Activated T-cell treated with anti-CD3 and anti-CD28 coated beads, Interleukin-2, amount 50 U/mL, for 48 hours (primary cell): ENCODE measurements around the gene TGFB2.

ENCODE experiments used
- DNase-seq, 2 experiments: peaks; one replicate each; pipeline ENCODE4 v3.0.0-alpha.2; 2020

TGFB2 gene

GRCh38 chr1:218394989-218395388 is 49.9 kb downstream of the TGFB2 start:
- DNase-seq, result no peak

- no peak for DNase-seq
Measured at GRCh38 chr1:218395916-218396315, 50.8 kb downstream of the TGFB2 start.

GRCh38 chr1:218397752-218398339 is 52.7 kb downstream of the TGFB2 start:
- DNase-seq, result no peak

- no peak for DNase-seq
Measured at GRCh38 chr1:218400624-218401023, 55.5 kb downstream of the TGFB2 start.

- no peak for DNase-seq
Measured at GRCh38 chr1:218401441-218401997, 56.4 kb downstream of the TGFB2 start.

- no peak for DNase-seq
Measured at GRCh38 chr1:218401998-218402785, 57.1 kb downstream of the TGFB2 start.

- no peak for DNase-seq
Measured at GRCh38 chr1:218402786-218403120, 57.6 kb downstream of the TGFB2 start.

- DNase-seq, result no peak
Measured at GRCh38 chr1:218403300-218403699, 58.2 kb downstream of the TGFB2 start.

GRCh38 chr1:218407630-218408029 is 62.5 kb downstream of the TGFB2 start:
- DNase-seq, result no peak

GRCh38 chr1:218408135-218408534 is 63.0 kb downstream of the TGFB2 start:
- DNase-seq, result no peak

- no peak for DNase-seq
Measured at GRCh38 chr1:218408942-218409341, 63.8 kb downstream of the TGFB2 start.

GRCh38 chr1:218409946-218410510 is 64.9 kb downstream of the TGFB2 start:
- DNase-seq, result no peak

- no peak for DNase-seq
Measured at GRCh38 chr1:218411101-218411500, 66.0 kb downstream of the TGFB2 start.

- DNase-seq, result no peak
Measured at GRCh38 chr1:218412171-218412570, 67.0 kb downstream of the TGFB2 start.

GRCh38 chr1:218413179-218413578 is 68.0 kb downstream of the TGFB2 start:
- DNase-seq, result no peak

GRCh38 chr1:218414060-218414728 is 69.1 kb downstream of the TGFB2 start:
- no peak for DNase-seq

GRCh38 chr1:218415726-218416125 is 70.6 kb downstream of the TGFB2 start:
- DNase-seq, result no peak

- no peak for DNase-seq
Measured at GRCh38 chr1:218421531-218421930, 76.4 kb downstream of the TGFB2 start.

GRCh38 chr1:218424502-218424901 is 79.4 kb downstream of the TGFB2 start:
- no peak for DNase-seq

- no peak for DNase-seq
Measured at GRCh38 chr1:218425647-218426342, 80.7 kb downstream of the TGFB2 start.

GRCh38 chr1:218426343-218426657 is 81.2 kb downstream of the TGFB2 start:
- DNase-seq, result no peak

GRCh38 chr1:218429301-218429700 is 84.2 kb downstream of the TGFB2 start:
- DNase-seq, result no peak

GRCh38 chr1:218430346-218430745 is 85.2 kb downstream of the TGFB2 start:
- DNase-seq, result no peak
